Activated CD4-positive, alpha-beta T cell treated with anti-CD3 and anti-CD28 coated beads, Interleukin-2, amount 50 U/mL, for 4 hours (primary cell): ENCODE measurements around the gene MAPK10.

Experiments
- DNase-seq, 2 experiments: peaks; one replicate each; pipeline ENCODE4 v3.0.0-alpha.2; 2020

Gene MAPK10

DNA sequence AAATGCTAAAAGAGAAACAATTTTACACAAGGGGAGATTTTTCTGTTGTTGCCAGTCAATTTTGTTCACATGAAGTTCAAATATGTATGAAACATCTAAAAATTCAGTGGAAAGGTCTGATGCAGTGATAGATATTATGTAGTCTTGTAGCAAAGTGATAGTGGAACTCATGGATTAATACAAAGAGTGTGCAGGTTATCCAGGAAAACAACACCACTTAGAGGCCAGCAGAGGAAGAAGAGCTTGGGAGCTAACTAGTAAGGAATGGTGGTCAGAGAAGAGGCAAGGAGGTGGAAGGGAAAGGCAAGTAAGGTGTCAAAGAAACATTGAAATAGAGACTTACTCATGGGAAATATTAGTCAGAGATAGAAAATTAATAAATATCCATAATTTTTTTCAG is 395.6 kb downstream of the MAPK10 start:
- no peak for DNase-seq

DNA sequence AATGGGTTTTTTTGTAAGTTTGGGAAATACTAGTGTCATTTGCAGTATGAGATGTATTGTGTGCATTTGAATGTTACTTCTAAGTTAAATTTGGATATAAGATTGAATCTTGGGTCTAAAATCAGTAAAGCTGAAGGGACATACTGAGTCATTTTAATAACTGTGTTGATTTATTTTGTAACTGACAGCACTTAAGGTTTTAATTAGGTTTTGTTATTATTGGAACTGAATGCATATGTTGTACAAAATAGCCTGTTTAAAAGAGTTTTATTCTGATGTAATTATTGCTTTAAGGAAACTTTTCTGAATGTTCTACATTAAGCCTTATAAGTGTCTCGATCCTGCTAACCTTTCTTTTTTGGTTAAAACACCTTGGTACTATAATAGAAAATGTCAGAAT is 396.6 kb downstream of the MAPK10 start:
- no peak for DNase-seq

DNA sequence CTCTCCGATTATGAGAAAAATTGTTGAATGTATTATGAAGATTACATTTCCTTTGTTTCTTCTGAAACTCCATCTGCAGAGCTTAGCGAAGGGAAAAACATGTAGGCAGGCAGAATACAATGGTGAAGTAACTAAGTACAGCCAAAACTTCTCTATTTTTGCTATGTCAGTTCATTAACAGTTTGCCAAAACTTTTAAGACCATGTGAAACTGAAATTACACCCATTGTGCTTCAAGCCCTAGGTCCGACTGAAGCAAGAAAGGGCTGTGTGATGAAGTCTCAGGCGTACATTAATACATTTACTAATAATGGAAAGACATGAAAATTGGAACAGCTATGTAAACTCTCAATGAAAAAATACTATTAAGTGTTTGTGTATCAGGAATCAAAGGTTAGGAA is 398.0 kb downstream of the MAPK10 start:
- no peak for DNase-seq

DNA sequence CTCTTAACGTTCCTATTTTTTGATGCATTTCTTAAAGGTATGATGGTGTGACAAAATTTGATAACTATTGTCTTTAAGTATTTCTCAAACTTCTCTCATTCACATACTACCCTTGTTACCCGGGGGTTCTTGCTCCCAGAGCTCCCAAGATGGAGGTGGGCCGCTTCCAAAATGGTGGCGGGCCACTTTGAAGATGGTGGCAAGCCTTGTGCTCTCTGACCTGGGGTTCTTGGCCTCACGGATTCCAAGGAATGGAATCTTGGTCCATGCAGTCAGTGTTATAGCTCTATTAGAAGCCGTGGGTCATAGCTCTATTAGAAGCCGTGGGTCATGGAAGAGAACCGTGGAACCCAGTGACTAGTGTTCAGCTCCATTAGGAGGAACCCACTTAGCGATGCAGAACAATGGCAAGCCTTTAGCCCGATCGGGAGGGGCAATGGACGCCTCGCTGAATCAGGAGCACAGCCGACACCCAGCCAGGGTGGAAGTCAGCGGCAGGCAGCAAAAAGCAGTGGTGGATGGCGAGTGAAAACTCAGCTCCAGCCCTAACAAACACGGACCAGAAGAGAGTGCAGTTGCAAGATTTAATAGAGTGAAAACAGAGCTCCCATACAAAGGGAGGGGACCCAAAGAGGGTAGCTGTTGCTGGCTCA is 403.4 kb downstream of the MAPK10 start:
- no peak for DNase-seq

DNA sequence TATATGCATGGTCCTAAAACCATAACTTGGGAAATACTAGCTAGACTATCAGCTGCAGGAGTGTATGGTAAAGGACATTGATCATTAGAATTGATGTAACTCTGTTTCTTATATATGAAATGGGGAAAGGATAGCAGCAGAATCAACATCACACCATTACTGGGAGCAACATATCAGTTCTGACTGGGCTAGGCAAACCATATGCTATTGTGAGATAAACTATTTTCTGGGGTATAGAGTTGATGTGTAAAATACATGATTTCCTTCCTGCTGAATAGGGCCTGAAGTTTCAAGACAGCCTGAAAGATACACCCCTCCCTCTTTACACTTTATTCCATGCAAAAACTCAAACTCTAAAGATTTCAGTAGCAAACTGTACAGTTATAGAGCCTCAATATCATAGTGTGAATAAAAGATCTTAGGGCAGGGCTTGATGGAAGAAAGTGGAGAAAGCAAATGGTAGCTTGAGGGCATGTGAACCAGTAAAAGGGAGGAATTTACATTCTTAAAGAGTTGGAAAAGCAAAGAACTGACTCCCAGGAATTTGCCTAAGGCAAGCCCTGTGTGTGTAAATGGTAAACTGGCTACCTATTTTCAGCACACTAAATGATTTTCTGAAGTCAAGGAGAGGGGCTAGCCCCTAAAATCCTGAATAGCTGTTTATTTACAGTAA is 404.1 kb downstream of the MAPK10 start:
- no peak for DNase-seq

DNA sequence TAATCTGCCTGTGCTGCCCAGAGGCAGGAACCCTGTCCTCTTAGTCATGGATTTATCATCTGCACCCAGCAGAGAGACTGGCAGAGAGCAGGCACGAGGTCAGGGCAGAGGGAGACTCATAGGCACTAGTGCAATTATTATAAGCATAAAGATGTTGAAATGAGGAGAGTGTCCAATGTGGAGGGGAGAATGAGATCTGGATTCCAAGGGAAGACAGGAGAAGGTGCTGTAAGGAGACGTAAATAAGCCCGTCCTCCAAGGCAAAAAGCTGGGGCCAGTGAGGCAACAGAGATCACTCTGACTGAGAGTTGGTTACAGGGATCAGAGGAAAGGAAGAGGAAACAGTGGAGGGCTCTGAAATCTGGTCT is 406.2 kb downstream of the MAPK10 start:
- no peak for DNase-seq

DNA sequence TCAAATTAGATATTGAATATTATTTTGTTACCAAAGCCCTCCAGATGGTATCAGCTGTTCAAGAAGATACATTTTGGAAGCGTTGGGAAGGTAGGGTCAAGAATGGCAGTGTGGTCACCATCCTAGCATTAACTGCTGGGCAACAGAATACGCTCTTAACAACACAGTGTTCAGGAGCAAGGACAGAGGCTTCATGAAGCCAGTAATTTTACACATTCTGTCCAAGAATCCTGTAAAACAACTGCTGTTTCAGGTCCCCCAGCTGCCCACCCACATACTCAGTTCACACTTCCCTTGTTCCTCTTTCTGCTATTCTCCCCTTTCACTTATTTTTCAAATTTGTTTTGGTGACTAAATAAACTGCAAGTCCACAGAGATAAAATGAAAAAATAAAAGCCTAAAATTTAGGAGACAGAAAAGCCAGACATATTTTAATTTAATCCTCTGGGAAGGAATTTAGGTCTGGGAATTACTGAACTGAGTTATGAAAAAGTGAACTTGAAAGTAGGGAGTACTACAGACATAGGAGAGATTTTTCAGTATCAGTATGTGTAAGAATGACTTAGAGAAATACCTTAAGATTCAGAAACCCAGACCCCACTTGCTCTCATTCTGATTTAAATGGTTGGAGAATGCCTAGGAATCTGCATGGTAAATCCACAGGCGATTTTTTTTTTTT is 406.7 kb downstream of the MAPK10 start:
- DNase-seq = no peak

DNA sequence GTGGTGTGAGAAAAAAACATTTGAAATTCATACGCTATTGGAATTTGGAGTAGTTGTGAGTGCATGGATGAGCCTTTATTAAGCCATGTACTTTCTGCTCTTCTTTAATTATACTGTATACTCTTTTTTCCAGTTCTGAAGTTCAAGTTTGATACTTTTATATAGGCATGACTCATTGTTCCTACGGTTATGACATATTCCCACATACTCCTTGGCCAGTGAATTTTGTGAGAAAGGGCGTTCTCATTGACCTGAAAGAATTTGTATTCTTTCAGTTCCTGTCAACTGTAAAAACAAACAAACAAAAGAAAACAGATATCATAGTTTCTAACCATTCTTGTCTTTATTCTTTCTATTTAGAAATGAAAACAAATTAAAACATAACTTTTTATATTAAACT is 407.3 kb downstream of the MAPK10 start:
- no peak for DNase-seq

DNA sequence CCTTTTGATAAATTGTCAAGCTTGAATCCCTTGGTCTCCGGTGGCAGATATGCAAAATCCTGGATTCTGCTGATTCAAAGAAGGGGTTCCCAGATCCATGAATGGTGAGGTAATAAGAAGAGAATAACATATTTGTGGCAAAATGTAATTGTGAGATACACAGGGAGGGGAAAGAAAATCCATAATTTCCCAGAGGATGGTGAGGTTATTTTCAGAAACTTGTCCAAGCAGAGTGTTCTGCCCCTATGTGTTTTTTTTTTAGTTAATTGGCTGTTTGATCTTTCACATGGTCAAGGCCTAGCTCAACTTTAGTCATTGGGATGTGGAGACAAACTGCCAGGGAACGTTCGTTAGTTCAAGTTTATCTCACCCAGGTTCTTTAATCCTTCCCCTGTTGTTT is 408.8 kb downstream of the MAPK10 start:
- DNase-seq = no peak

DNA sequence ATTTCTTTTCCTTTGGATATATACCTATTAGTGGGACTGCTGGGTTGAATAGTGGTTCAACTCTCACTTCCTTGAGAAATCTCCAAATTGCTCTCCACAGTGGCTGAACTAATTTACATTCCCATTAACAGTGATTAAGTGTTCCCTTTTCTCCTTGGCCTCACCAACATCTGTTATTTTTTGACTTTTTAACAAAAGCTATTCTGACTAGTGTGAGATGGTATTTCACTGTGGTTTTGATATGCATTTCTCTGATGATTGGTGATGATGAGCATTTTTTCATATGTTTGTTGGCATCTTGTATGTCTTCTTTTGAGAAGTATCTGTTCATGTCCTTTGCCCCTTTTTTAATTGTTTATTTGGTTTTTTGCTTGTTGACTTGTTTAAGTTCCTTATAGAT is 413.0 kb downstream of the MAPK10 start:
- DNase-seq = no peak

DNA sequence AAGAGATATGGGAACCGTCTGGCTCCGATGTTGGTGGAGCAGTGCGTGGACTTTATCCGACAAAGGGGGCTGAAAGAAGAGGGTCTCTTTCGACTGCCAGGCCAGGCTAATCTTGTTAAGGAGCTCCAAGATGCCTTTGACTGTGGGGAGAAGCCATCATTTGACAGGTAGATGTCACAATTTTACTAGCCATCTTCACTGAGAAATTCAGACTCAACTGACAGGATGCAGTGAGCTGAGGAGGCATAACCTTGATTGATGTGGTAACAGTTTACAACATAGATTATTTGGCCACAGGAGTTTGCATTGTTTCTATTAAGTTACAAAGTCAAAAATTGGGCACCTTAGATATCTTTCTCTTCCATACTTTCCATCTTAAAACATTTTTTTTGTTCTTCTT is 417.7 kb downstream of the MAPK10 start:
- DNase-seq = no peak

DNA sequence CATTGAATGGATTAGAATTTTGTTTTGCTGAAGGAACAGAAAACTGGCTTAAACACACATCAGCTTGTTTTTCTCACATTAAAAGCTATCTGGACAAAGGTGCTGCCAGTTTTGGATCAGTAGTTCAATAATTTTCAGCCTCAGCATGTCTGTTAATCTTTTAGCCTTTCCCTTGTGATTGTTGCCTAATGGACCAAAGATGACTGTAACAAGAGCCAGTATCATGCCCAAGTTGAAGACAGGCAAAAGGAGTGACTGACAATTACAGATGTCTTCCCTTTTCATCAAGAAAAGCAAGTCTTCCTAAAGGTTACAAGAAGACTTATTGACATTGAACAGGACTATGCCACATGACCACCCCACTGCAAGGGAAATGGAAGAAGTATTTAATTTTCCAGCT is 419.7 kb downstream of the MAPK10 start:
- no peak for DNase-seq
